HG02588 (cell line): Measurements from ENCODE around the gene VARS1.

Experiments used
- ATAC-seq: cut with Tn5 transposase; IDR thresholded peaks from one replicate; pipeline ENCODE4 v1.9.1; 2021; ENCODE audit warnings: mild to moderate bottlenecking, moderate library complexity; ENCODE audit not compliant: unreplicated experiment

The VARS1 gene

DNA sequence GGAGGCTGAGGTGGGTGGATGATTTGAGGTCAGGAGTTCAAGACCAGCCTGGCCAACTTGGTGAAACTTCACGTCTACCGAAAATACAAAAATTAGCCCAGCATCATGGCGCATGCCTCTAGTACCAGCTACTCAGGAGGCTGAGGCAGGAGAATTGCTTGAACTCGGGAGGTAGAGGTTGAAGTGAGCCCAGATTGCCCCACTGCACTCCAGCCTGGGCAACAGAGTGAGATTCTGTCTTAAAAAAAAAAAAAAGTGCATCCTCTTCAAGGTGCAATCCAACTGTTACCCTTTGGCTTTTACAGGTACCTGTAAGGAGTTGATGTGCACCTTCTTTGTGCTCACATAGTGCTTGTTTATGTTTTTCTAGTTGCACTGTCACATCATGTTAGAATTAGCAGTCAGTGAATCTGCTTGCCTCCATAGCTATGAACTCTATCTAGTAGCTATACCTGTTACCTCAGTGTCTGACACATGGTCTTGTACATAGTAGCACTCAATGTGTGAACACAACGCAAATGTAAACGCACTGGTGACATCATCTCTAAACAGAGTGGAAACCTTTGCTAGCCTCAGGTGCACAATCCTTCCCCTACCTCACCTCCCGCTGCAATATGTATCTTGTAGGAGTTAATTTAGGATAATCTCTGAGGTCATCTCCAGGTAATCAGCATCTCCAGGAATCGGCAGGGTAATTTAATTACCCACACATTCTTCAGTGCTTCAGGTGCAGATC lies 46.1 kb downstream of the VARS1 start:
- no peak for ATAC-seq
